GM12873 (cell line): Measurements from ENCODE around the gene IGDCC3.

ENCODE experiments used
- CTCF ChIP-seq: IDR thresholded peaks from 2 replicates; pipeline ENCODE4 v1.5.1; 2012; ENCODE audit warnings: low read depth, mild to moderate bottlenecking, moderate library complexity, low read length, control low read depth; ENCODE audit not compliant: insufficient read depth; ENCODE audit errors: missing control alignments

Gene IGDCC3

GRCh38 chr15:65355173-65355987, 22.4 kb downstream of the IGDCC3 start:
- TF ChIP-seq CTCF: no peak

GRCh38 chr15:65354835-65355172, 23.0 kb downstream of the IGDCC3 start:
- TF ChIP-seq CTCF: no peak

GRCh38 chr15:65349338-65349737, 28.5 kb downstream of the IGDCC3 start:
- no peak for TF ChIP-seq CTCF

- TF ChIP-seq CTCF: no peak
These were observed 30.8 kb downstream of the IGDCC3 start for GRCh38 chr15:65346856-65347598.

- TF ChIP-seq CTCF: no peak
These were observed 32.9 kb downstream of the IGDCC3 start for GRCh38 chr15:65344914-65345275.

GRCh38 chr15:65344214-65344913, 33.4 kb downstream of the IGDCC3 start:
- TF ChIP-seq CTCF: no peak

- no peak for TF ChIP-seq CTCF
These were observed 34.3 kb downstream of the IGDCC3 start for GRCh38 chr15:65343374-65343981.
